Central memory CD8-positive, alpha-beta T cell (primary cell): ENCODE measurements around the gene UTP4.

Experiments
- ATAC-seq: fragments of 150-1000 bp; cut with Tn5 transposase; replicated peaks from 2 replicates; pipeline ENCODE4 v1.10.0; 2022; ENCODE audit warnings: mild to moderate bottlenecking, moderate FRiP score, moderate number of reproducible peaks; ENCODE audit not compliant: poor library complexity, severe bottlenecking; ENCODE audit errors: extremely low read depth
- DNase-seq, 2 donors: peaks; one replicate each; pipeline ENCODE4 v3.0.0; 2021; ENCODE audit warnings: low spot score in 2 of 2
- H3K27ac Mint-ChIP-seq: one replicate; pipeline ENCODE4 v1.8.0; 2022; ENCODE audit warnings: low read depth, mild to moderate bottlenecking, moderate library complexity, mixed read lengths
- H3K27me3 Mint-ChIP-seq: one replicate; pipeline ENCODE4 v1.8.0; 2022; ENCODE audit warnings: mixed read lengths
- H3K36me3 Mint-ChIP-seq: one replicate; pipeline ENCODE4 v1.8.0; 2022; ENCODE audit warnings: mild to moderate bottlenecking, moderate library complexity, mixed read lengths; ENCODE audit not compliant: insufficient read depth
- H3K4me1 Mint-ChIP-seq: one replicate; pipeline ENCODE4 v1.8.0; 2022; ENCODE audit warnings: mixed read lengths
- H3K4me3 Mint-ChIP-seq: one replicate; pipeline ENCODE4 v1.8.0; 2022; ENCODE audit warnings: mild to moderate bottlenecking, moderate library complexity, mixed read lengths
- H3K9me3 Mint-ChIP-seq: one replicate; pipeline ENCODE4 v1.8.0; 2022; ENCODE audit warnings: mixed read lengths

UTP4 gene

GRCh38 chr16:69132424-69133252 lies at the start of gene UTP4, which contains the start of gene CHTF8:
Gene UTP4 (plus strand): TSS chr16:69132649. CDS start chr16:69133460, 811 bp downstream.
Gene CHTF8 (minus strand): TSS chr16:69132588. CDS start chr16:69121458, 11,130 bp downstream.
- no peaks in the 10 kb centered on the region for H3K9me3 Mint-ChIP-seq
- H3K27ac Mint-ChIP-seq = peak within 1 kb of the TSS; percentile 87
- peak; percentile 96 for ATAC-seq
- H3K36me3 Mint-ChIP-seq = peaks cover 42% of the 10 kb centered on the region
- peak within 1 kb of the TSS; percentile 87 for H3K4me3 Mint-ChIP-seq
- H3K27me3 Mint-ChIP-seq = no peaks in the 10 kb centered on the region
- peaks cover 41% of the 10 kb centered on the region for H3K4me1 Mint-ChIP-seq
- peak; percentile 70 for DNase-seq

GRCh38 chr16:69083306-69083941 lies 49.0 kb upstream of the UTP4 start:
- peaks cover 2% of the 10 kb centered on the region for H3K4me1 Mint-ChIP-seq
- H3K36me3 Mint-ChIP-seq = peaks cover 7% of the 10 kb centered on the region
- no peak overlapping the region for H3K27ac Mint-ChIP-seq
- DNase-seq (no peak), ATAC-seq (no peak)
- H3K4me3 Mint-ChIP-seq = no peak overlapping the region
- H3K9me3 Mint-ChIP-seq = no peaks in the 10 kb centered on the region
- no peaks in the 10 kb centered on the region for H3K27me3 Mint-ChIP-seq

GRCh38 chr16:69084289-69084688 lies 48.2 kb upstream of the UTP4 start:
- ATAC-seq (no peak), DNase-seq (no peak)
- Mint-ChIP-seq H3K4me3 (no peak overlapping the region), H3K27me3 (no peaks in the 10 kb centered on the region), H3K27ac (no peak overlapping the region), H3K4me1 (peaks cover 11% of the 10 kb centered on the region), H3K36me3 (peaks cover 7% of the 10 kb centered on the region), H3K9me3 (no peaks in the 10 kb centered on the region)

- no peak overlapping the region for H3K27ac Mint-ChIP-seq
- ATAC-seq (no peak), DNase-seq (no peak)
- H3K4me3 Mint-ChIP-seq = no peak overlapping the region
- no peaks in the 10 kb centered on the region for H3K27me3 Mint-ChIP-seq
- no peaks in the 10 kb centered on the region for H3K9me3 Mint-ChIP-seq
- H3K4me1 Mint-ChIP-seq = peaks cover 16% of the 10 kb centered on the region
- H3K36me3 Mint-ChIP-seq = peaks cover 7% of the 10 kb centered on the region
Measured at GRCh38 chr16:69085032-69085695, 47.3 kb upstream of the UTP4 start.

- Mint-ChIP-seq H3K27ac (peak overlapping the region; percentile 4), H3K9me3 (no peaks in the 10 kb centered on the region), H3K4me3 (no peak overlapping the region), H3K27me3 (no peaks in the 10 kb centered on the region), H3K4me1 (peaks cover 16% of the 10 kb centered on the region), H3K36me3 (peaks cover 7% of the 10 kb centered on the region)
- ATAC-seq (no peak), DNase-seq (no peak)
Measured at GRCh38 chr16:69087161-69087581, 45.3 kb upstream of the UTP4 start.

DNA sequence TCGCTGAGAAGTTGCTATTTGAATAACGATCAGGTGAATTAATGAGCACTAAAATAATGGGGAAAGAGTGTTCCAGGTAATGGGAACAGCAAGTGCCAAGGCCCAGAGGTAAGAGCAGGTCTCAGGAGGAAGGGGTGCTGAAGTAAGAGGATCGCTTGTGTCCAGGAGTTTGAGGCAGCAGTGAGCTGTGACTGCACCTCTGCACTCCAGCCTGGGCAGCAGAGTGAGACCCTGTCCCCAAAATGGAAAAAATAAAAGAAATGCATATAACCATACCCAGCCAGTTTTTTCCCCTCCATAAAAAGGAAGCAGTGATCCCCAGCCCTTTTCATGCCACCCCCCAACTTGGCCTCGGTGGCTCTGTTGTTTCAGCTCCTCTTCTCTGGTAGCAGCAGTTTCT lies 43.8 kb upstream of the UTP4 start:
- H3K4me3 Mint-ChIP-seq = peak overlapping the region; percentile 17
- no peak for DNase-seq
- no peaks in the 10 kb centered on the region for H3K9me3 Mint-ChIP-seq
- no peaks in the 10 kb centered on the region for H3K27me3 Mint-ChIP-seq
- no peak overlapping the region for H3K27ac Mint-ChIP-seq
- peaks cover 3% of the 10 kb centered on the region for H3K36me3 Mint-ChIP-seq
- no peak for ATAC-seq
- H3K4me1 Mint-ChIP-seq = peaks cover 16% of the 10 kb centered on the region

GRCh38 chr16:69089091-69089910 lies 43.1 kb upstream of the UTP4 start:
- no peaks in the 10 kb centered on the region for H3K27me3 Mint-ChIP-seq
- DNase-seq (no peak), ATAC-seq (peak; percentile 49)
- peaks cover 3% of the 10 kb centered on the region for H3K36me3 Mint-ChIP-seq
- peak overlapping the region; percentile 30 for H3K27ac Mint-ChIP-seq
- peaks cover 16% of the 10 kb centered on the region for H3K4me1 Mint-ChIP-seq
- H3K9me3 Mint-ChIP-seq = no peaks in the 10 kb centered on the region
- no peak overlapping the region for H3K4me3 Mint-ChIP-seq

DNA sequence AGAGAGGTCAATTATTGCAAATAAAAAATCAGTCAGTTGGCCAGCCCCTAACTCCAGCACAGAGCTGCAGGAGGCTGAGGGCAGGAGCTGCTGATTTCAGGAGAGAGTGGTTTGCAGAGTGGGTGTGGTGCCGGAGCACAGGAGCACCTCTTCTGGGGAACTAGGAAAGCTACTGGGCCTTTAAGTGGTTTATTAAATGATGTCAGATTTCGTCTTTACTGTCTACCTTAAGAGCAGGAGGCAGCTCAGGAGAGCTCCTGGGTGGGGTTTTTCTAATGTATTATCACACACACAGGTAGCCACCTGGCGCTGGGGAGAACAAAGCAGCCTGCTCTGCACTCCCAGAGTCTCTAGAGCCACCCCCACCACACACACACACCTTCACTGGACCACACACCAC lies 38.5 kb upstream of the UTP4 start:
- H3K9me3 Mint-ChIP-seq = no peaks in the 10 kb centered on the region
- H3K27ac Mint-ChIP-seq = no peak overlapping the region
- H3K4me1 Mint-ChIP-seq = peaks cover 8% of the 10 kb centered on the region
- no peak overlapping the region for H3K4me3 Mint-ChIP-seq
- DNase-seq (no peak), ATAC-seq (no peak)
- no peaks in the 10 kb centered on the region for H3K27me3 Mint-ChIP-seq
- H3K36me3 Mint-ChIP-seq = no peaks in the 10 kb centered on the region

DNA sequence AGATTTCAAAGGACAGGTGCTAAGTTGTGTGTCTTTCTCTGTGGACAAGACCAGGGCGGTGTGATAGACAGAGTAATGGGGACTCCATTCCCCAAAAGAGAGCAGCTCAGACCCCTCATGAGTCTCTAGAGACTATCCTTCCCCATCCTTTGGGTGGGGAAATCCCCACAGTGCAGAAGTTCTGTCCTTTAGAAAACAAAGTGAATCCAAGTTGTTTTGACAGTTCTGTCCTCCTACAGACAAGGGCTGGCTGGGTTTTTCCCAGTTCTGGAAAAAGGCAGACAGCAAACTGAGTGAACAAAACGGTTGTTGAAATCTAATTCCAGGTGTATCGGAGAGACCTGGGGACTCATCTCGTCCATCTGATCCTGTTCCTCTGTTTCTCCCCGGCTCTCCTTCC lies 37.9 kb upstream of the UTP4 start:
- Mint-ChIP-seq H3K4me3 (no peak overlapping the region), H3K27ac (no peak overlapping the region), H3K36me3 (no peaks in the 10 kb centered on the region), H3K4me1 (peaks cover 3% of the 10 kb centered on the region), H3K9me3 (no peaks in the 10 kb centered on the region), H3K27me3 (no peaks in the 10 kb centered on the region)
- ATAC-seq = no peak
- no peak for DNase-seq

DNA sequence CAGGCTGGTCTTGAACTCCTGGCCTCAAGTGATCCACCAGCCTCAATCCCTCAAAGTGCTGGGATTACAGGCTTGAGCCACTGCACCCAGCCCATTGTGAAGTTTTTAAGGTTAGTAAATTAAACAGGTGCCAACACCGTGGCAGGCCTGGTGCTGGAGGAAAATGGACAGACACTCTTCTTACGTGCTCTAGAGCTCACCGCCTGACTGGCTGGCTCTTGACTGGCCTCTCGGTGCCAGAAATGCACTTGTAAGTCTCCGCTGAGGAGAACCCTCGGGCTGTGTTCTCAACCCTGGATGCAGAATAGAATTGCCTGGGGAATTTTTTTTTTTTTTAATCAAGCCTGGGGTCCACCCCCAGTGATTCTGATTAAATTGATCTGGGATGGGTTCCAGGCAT lies 37.3 kb upstream of the UTP4 start:
- no peaks in the 10 kb centered on the region for H3K4me1 Mint-ChIP-seq
- no peak overlapping the region for H3K27ac Mint-ChIP-seq
- H3K4me3 Mint-ChIP-seq = no peak overlapping the region
- no peaks in the 10 kb centered on the region for H3K36me3 Mint-ChIP-seq
- H3K27me3 Mint-ChIP-seq = peaks cover 1% of the 10 kb centered on the region
- H3K9me3 Mint-ChIP-seq = no peaks in the 10 kb centered on the region
- no peak for DNase-seq
- no peak for ATAC-seq

DNA sequence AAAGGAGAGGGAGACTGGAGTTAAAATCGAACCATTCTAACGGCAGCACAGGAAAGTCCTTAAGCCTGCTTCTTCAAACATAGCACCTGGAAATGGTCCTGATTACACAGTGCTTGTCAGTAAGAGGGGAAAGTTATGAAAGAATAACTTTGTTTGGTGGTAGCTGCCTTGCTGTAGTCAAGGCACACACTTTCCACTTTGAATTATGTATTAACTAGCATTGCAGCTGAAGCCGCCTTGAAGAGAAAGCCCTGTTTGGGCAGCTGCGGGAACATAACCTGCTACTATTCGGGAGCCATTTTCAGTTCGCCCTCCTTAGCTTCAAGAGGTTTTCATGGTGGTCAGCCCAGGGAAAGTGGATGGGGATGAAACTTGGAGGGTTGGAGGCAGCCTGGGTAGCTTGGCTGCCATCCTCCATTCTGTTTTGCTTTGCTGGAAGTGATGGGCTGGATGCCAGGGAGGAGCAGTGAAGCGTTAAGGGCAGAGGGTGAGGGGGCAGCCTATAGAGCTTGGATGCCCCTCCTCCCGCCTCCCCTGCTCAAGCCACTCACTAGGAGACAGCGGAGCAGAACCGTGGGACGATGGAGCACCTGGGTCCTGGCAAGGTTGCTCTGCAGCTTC lies 32.3 kb upstream of the UTP4 start:
- no peak overlapping the region for H3K4me3 Mint-ChIP-seq
- H3K36me3 Mint-ChIP-seq = no peaks in the 10 kb centered on the region
- H3K27ac Mint-ChIP-seq = no peak overlapping the region
- ATAC-seq = no peak
- no peaks in the 10 kb centered on the region for H3K9me3 Mint-ChIP-seq
- H3K4me1 Mint-ChIP-seq = peaks cover 2% of the 10 kb centered on the region
- no peak for DNase-seq
- peaks cover 47% of the 10 kb centered on the region for H3K27me3 Mint-ChIP-seq
